Gastrocnemius medialis (tissue), 4 donors: ENCODE data around the gene COG1. TPM values are rescaled to one million over a fixed set of nuclear protein-coding genes. Genes with fewer than 3 reads are reported as not detected.

ENCODE experiments used
- ATAC-seq, 2 donors: fragments of 150-250 bp; one replicate each; pipeline ENCODE4 v1.9.1; 2016
- DNase-seq, 2 donors: peaks; one replicate each; pipeline ENCODE4 v3.0.0-alpha.2; 2019
- H3K27ac ChIP-seq, 4 donors: fragments of 200-600 bp; sonication (generic); 1 replicate in 1 of 4; 2 replicates in 3 of 4; pipeline ENCODE4 v1.5.1; 2016 to 2018; ENCODE audit warnings: mild to moderate bottlenecking in 2 of 4, moderate library complexity in 1 of 4
- H3K27me3 ChIP-seq, 3 donors: fragments of 200-600 bp; sonication (generic) in 2 of 3; 1 replicate in 1 of 3; 2 replicates in 2 of 3; pipeline versions ENCODE4 v1.5.1 to v1.6.0; 2016 to 2019; ENCODE audit warnings: mild to moderate bottlenecking in 1 of 3, moderate library complexity in 1 of 3
- H3K36me3 ChIP-seq, 2 donors: fragments of 200-600 bp; sonication (generic) in 1 of 2; one replicate each; pipeline ENCODE4 v1.5.1; 2017 to 2018
- H3K4me1 ChIP-seq, 2 donors: fragments of 200-600 bp; sonication (generic) in 1 of 2; one replicate each; pipeline ENCODE4 v1.5.1; 2016 to 2017; ENCODE audit warnings: mild to moderate bottlenecking in 2 of 2
- H3K4me3 ChIP-seq, 4 donors: fragments of 200-600 bp; sonication (generic) in 3 of 4; 1 replicate in 1 of 4; 2 replicates in 3 of 4; pipeline ENCODE4 v1.5.1; 2016 to 2019; ENCODE audit warnings: mild to moderate bottlenecking in 2 of 4
- H3K9me3 ChIP-seq, 3 donors: fragments of 200-600 bp; sonication (generic) in 2 of 3; 1 replicate in 1 of 3; 2 replicates in 2 of 3; pipeline ENCODE4 v1.5.1; 2016 to 2019
- CTCF ChIP-seq, 5 experiments: fragments of 450-650 bp in 3 of 5; fragments of 200-600 bp in 2 of 5; sonication (generic) in 2 of 5; IDR thresholded peaks in 4 of 5; conservative IDR thresholded peaks in 1 of 5; 1 replicate in 4 of 5; 2 replicates in 1 of 5; pipeline ENCODE4 v1.5.1; 2016 to 2019; ENCODE audit warnings: antibody characterized with exemption in 5 of 5, mild to moderate bottlenecking in 3 of 5, moderate library complexity in 3 of 5
- POLR2A ChIP-seq, 2 donors: fragments of 450-650 bp; IDR thresholded peaks; one replicate each; pipeline ENCODE4 v1.6.1; 2017; ENCODE audit warnings: antibody characterized with exemption in 2 of 2, mild to moderate bottlenecking in 2 of 2, moderate library complexity in 2 of 2
- in situ Hi-C, 4 donors: fragments of 200-750 bp; cut with MboI; loops; one replicate each; pipeline versions ENCODE4 v1.15.0 to v1.8.0; 2017; ENCODE audit warnings: low sequenced_read_pairs in 4 of 4
- intact Hi-C: fragments of 100-400 bp; cut with DNase I; formaldehyde crosslinking; loops from one replicate; pipeline ENCODE4 v1.15.1; 2023; ENCODE audit warnings: low total_unique reads
- total RNA-seq, 4 donors: library from RNA; depleted of rRNA; stranded (reverse); fragments of >200 nt; gene quantifications; one replicate each; pipeline versions ENCODE4 v1.1.0 to v1.2.3, GENCODE V29; 2016

Gene COG1
- total RNA-seq, 4 donors from 2014 or later, result 21.2 to 34.7 (median 26.7) TPM

- Histone ChIP-seq H3K4me3 (peak overlapping the region; percentile 55 to 94 (median 86)), H3K27me3 (no peaks in the 10 kb centered on the region), H3K4me1 (peaks cover 13 to 17% of the 10 kb centered on the region in 2 donors), H3K27ac (peak overlapping the region; percentile 92 to 97 (median 95)), H3K9me3 (no peaks in the 10 kb centered on the region), H3K36me3 (peaks cover 0 to 9% of the 10 kb centered on the region in 2 donors)
- in situ Hi-C loops (no loop called here), intact Hi-C loops (loop anchor here (1.0 to 2.0 kb wide), 2 partner anchors 40 to 118 kb away; a partner anchor contains a TSS)
- DNase-seq (peak; percentile 11 to 65), ATAC-seq (peak; percentile 76 to 77)
- no peak for TF ChIP-seq CTCF (IDR thresholded peaks at IDR 0.05 in 4 of 5, conservative IDR thresholded peaks at IDR 0.05 in 1 of 5)
- TF ChIP-seq POLR2A (IDR thresholded peaks at IDR 0.05), result peak; percentile 30 to 48
These were observed 505 bp upstream of the COG1 start for GRCh38 chr17:73192206-73192893.

GRCh38 chr17:73194514-73195222, 1.8 kb downstream of the COG1 start:
- in situ Hi-C loops (no loop called here), intact Hi-C loops (no loop called here)
- ATAC-seq (no peak), DNase-seq (no peak)
- Histone ChIP-seq H3K4me3 (no peak overlapping the region), H3K36me3 (peaks cover 0 to 32% of the 10 kb centered on the region in 2 donors), H3K4me1 (peaks cover 13 to 17% of the 10 kb centered on the region in 2 donors), H3K9me3 (no peaks in the 10 kb centered on the region), H3K27ac (no peak overlapping the region), H3K27me3 (no peaks in the 10 kb centered on the region)
- TF ChIP-seq POLR2A (IDR thresholded peaks at IDR 0.05), result no peak
- TF ChIP-seq CTCF (IDR thresholded peaks at IDR 0.05 in 4 of 5, conservative IDR thresholded peaks at IDR 0.05 in 1 of 5), result no peak

GRCh38 chr17:73196500-73196899, 3.6 kb downstream of the COG1 start:
- peaks cover 2 to 50% of the 10 kb centered on the region in 2 donors for H3K36me3 ChIP-seq
- no peak overlapping the region for H3K27ac ChIP-seq
- in situ Hi-C loops, result no loop called here
- ATAC-seq (no peak), DNase-seq (peak in 1 of 2 donors; percentile 42)
- no peaks in the 10 kb centered on the region for H3K9me3 ChIP-seq
- intact Hi-C loops, result no loop called here
- H3K4me3 ChIP-seq, result no peak overlapping the region
- peaks cover 13 to 22% of the 10 kb centered on the region in 2 donors for H3K4me1 ChIP-seq
- TF ChIP-seq CTCF (IDR thresholded peaks at IDR 0.05 in 4 of 5, conservative IDR thresholded peaks at IDR 0.05 in 1 of 5), result no peak
- no peak for TF ChIP-seq POLR2A (IDR thresholded peaks at IDR 0.05)
- H3K27me3 ChIP-seq, result no peaks in the 10 kb centered on the region

- peaks cover 2 to 57% of the 10 kb centered on the region in 2 donors for H3K36me3 ChIP-seq
- DNase-seq (no peak), ATAC-seq (no peak)
- H3K27ac ChIP-seq, result peak overlapping the region in 1 of 4 donors; percentile 17
- H3K9me3 ChIP-seq, result no peaks in the 10 kb centered on the region
- no peak for TF ChIP-seq POLR2A (IDR thresholded peaks at IDR 0.05)
- no peak for TF ChIP-seq CTCF (IDR thresholded peaks at IDR 0.05 in 4 of 5, conservative IDR thresholded peaks at IDR 0.05 in 1 of 5)
- in situ Hi-C loops (no loop called here), intact Hi-C loops (no loop called here)
- H3K27me3 ChIP-seq, result no peaks in the 10 kb centered on the region
- H3K4me1 ChIP-seq, result peaks cover 13 to 22% of the 10 kb centered on the region in 2 donors
- H3K4me3 ChIP-seq, result no peak overlapping the region
These were observed 4.3 kb downstream of the COG1 start for GRCh38 chr17:73197161-73197560.
